Stimulated activated CD4-positive, alpha-beta T cell treated with anti-CD3 and anti-CD28 coated beads, Interleukin-15, amount 100 ng/mL, for 1 hour (primary cell): ENCODE measurements around the gene FGF12.

Source experiments
- DNase-seq, 2 donors: peaks; one replicate each; pipeline ENCODE4 v3.0.0-alpha.2; 2020; ENCODE audit warnings: low read depth in 1 of 2, low spot score in 1 of 2

FGF12 gene

GRCh38 chr3:192422321-192422996 lies 304.9 kb downstream of the FGF12 start:
- no peak for DNase-seq

GRCh38 chr3:192419312-192419711 lies 308.0 kb downstream of the FGF12 start:
- no peak for DNase-seq

- no peak for DNase-seq
Observed at GRCh38 chr3:192417559-192418055, 309.7 kb downstream of the FGF12 start.

DNA sequence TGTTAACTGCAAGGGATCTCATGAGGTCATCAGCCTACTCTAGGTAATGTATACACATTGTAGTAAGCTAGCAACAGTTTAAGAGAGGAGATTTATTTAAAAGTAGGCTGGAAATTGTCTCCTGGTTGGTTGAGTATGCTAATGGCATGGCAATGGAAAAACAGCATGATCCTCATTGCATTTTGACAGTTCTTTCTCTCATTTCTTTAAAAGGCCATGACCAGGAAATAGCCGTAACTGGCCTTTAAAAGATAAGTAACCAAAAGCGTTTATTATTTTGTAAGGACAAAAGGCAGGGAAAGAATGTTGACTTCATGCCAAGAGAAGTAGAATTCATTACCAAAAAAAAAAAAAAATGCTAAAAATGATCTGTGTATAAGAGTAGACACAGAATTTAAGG lies 310.3 kb downstream of the FGF12 start:
- DNase-seq, result no peak

DNA sequence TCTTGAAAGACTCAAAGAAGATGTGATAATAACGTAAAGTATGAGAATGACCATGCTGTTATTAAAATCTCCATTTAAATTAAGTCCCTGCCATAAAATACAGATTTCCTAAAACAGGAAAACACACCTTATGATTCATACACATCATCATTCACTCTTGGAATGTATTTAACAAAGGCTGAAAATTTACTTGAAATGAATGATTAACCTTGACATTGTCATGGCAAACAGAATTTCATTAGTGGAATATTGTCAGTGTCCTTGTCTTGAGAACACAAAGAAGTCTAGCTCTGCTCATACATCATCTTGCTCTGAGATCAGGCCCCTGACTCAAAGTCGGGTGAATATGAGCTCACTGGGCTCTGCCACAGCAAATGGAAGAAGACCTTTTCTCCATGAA lies 313.9 kb downstream of the FGF12 start:
- no peak for DNase-seq

DNA sequence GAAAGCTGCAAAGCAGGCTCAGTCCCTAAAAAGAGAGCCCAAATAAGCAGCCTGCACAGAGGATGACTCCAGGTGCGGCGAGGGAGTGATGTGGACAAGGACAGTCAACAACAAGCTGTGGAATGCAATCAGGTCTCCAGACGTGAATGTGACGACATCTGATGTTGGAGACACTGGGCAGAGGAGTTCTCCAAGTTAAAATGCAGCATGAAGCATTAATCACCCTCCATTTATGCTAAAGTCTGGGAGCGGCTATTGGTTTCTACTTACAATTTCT lies 316.7 kb downstream of the FGF12 start:
- no peak for DNase-seq

GRCh38 chr3:192409838-192410683 lies 317.3 kb downstream of the FGF12 start:
- DNase-seq, result no peak

GRCh38 chr3:192409201-192409837 lies 318.0 kb downstream of the FGF12 start:
- no peak for DNase-seq

DNA sequence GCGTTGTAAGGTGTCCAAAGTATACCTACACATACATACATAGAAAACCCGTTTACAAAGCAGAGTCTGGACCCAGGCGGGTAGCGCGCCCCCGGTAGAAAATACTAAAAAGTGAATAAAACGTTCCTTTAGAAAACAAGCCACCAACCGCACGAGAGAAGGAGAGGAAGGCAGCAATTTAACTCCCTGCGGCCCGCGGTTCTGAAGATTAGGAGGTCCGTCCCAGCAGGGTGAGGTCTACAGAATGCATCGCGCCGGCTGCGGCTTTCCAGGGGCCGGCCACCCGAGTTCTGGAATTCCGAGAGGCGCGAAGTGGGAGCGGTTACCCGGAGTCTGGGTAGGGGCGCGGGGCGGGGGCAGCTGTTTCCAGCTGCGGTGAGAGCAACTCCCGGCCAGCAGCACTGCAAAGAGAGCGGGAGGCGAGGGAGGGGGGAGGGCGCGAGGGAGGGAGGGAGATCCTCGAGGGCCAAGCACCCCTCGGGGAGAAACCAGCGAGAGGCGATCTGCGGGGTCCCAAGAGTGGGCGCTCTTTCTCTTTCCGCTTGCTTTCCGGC lies 318.6 kb downstream of the FGF12 start:
- DNase-seq, result no peak

GRCh38 chr3:192408007-192408646 lies 319.2 kb downstream of the FGF12 start:
- no peak for DNase-seq

DNA sequence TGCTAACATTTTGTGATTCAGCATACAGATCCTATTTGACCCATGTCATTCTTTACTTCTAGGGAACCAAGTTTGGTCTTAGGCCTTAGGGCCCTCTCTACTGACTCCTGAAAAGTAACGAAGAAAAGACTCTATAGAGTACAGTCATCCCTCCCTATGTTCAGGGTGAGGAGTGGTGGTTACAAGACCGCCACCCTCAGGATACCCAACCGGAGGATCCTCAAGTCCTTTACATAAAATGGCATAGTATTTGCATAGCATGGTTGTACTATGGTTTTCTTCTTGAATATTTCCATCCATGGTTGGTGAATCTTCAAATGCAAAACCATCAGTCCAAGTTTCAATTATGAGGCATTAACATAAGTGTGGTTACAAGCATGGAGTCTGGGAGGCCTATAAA lies 327.6 kb downstream of the FGF12 start:
- no peak for DNase-seq

- DNase-seq, result no peak
Observed at GRCh38 chr3:192397012-192397411, 330.3 kb downstream of the FGF12 start.

- DNase-seq, result no peak
Observed at GRCh38 chr3:192395506-192395905, 331.8 kb downstream of the FGF12 start.

DNA sequence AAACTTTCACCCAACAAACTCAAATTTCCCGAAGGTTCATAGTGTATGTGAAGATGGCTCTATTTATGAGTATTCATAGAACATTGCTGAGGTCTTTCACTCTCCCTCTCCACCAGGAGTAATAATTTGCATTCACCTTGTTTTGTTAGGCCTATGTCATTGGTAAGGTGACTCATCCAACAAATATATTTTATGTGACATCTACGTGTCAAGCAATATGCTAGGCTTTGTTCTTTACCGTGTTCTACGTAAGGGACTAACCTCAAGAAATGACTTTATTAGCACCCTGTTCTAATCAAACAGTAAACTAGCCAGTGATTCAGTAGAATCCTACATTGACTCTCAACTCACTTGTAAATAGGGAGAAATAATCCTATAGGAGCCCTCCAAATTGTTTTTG lies 334.4 kb downstream of the FGF12 start:
- DNase-seq, result no peak

DNA sequence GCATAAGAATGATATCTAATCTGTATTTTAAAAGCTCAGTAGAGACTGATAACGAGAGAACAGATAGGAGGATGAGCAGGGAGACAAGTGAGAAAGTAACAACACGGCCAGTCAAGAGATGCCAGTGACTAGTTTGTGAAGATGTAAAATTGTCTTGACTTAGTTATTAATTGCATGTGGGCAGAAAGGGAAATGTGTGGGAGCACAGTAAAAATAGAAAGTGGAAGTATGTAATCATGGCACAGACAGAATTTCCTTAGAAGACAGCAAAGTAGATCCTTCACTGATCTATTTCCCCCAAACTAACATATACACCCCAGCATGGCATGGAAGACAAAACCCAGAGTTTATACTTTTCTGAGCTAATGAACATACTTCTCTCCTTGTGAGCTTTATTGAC lies 344.5 kb downstream of the FGF12 start:
- no peak for DNase-seq

DNA sequence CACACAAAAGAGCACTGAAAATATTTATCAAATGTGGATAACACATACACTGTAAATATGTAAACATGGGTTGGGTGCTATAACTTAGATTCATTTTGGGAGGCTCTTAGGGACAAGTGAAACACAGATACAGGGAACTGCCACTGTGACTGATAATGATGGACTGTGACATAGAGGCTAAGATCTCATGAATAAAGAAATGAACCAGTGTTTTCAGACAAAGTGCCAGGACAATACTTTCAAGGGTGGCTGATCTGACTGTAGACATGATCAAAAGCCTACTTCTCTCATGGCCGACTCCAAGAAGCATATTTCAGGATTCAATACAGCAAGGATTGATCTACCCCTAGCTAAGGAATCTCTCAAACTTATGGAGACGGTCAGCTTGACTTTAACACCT lies 353.8 kb downstream of the FGF12 start:
- no peak for DNase-seq

DNA sequence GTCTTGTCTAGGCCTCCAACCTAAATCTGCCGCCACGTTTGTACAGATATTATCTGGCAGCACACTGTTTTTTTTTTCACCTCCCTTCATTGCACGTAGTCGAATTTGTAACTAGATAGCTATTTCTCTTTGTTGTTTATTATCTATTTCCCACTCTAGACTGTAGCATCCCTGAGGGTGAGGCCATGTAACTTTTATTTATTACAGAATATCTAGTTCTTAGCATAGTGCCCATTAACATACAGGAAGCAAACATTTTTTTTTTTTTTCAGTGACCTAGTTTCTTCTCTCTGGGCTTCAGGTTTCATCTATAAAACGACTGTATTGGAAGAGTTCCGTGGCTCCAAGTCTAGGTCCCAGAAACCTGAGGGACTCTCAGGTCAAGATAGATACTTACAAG lies 354.3 kb downstream of the FGF12 start:
- no peak for DNase-seq

GRCh38 chr3:192372616-192373015 lies 354.7 kb downstream of the FGF12 start:
- DNase-seq, result no peak

GRCh38 chr3:192371870-192372400 lies 355.4 kb downstream of the FGF12 start:
- no peak for DNase-seq

- no peak for DNase-seq
Observed at GRCh38 chr3:192367616-192368015, 359.7 kb downstream of the FGF12 start.

- no peak for DNase-seq
Observed at GRCh38 chr3:192366916-192367315, 360.4 kb downstream of the FGF12 start.
